A673 (cell line): ENCODE data around the gene PSMA4.

Experiments
- CTCF ChIP-seq: fragments of 300-800, 200-600 bp; sonication (generic); conservative IDR thresholded peaks from 2 replicates; pipeline ENCODE4 v1.5.1; 2017; ENCODE audit warnings: low read depth, mild to moderate bottlenecking, antibody characterized with exemption, low read length, moderate library complexity, mixed read lengths
- EZH2 ChIP-seq: fragments of 200-600 bp; sonication (generic); IDR thresholded peaks from 2 replicates; pipeline ENCODE4 v1.6.1; 2017; ENCODE audit warnings: borderline replicate concordance, low read depth, mild to moderate bottlenecking, mixed read lengths, antibody characterized with exemption, low read length; ENCODE audit not compliant: poor library complexity, severe bottlenecking

- TF ChIP-seq EZH2: no peak
- TF ChIP-seq CTCF: no peak
Observed at GRCh38 chr15:78508272-78508671, 32.0 kb upstream of the PSMA4 start.
